HG02642 (cell line): ENCODE results near the gene RELT.

Experiments
- ATAC-seq: cut with Tn5 transposase; IDR thresholded peaks from one replicate; pipeline ENCODE4 v1.9.1; 2021; ENCODE audit warnings: mild to moderate bottlenecking; ENCODE audit not compliant: unreplicated experiment, poor library complexity

Gene RELT

DNA sequence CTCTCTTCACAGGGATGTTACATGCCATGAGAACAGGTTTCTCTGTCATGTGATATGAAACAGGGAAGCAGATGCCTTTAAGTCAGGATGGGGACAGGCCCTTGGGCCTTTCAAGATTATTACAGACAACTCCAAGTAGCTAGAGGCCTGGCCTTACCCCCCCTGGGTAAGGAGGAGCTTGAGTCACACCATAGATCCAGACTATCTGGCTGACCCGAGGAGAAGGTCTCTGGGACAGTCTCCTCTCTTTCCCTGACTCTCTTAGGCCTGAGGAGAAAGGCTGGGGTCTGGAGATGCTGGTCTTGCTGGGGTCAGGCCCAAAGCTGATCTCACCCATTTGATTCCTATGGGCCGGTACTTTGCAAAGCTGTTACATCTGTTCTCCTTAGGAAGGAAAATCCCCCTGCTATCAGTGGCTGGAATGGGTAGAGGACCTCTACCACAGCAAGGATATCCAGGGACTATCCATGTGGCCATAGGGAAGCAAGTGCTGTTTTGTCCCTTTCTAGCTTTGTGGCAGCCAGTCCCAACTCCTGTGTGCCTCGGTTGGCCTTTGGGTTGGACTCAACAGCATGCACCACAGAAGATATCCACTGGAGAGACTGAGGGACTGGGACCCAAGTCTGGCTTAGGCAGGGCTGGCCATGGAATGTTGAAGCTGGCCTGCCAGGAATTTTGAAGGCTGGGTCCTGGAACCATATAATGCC, 25.2 kb downstream of the RELT start:
- ATAC-seq = no peak

DNA sequence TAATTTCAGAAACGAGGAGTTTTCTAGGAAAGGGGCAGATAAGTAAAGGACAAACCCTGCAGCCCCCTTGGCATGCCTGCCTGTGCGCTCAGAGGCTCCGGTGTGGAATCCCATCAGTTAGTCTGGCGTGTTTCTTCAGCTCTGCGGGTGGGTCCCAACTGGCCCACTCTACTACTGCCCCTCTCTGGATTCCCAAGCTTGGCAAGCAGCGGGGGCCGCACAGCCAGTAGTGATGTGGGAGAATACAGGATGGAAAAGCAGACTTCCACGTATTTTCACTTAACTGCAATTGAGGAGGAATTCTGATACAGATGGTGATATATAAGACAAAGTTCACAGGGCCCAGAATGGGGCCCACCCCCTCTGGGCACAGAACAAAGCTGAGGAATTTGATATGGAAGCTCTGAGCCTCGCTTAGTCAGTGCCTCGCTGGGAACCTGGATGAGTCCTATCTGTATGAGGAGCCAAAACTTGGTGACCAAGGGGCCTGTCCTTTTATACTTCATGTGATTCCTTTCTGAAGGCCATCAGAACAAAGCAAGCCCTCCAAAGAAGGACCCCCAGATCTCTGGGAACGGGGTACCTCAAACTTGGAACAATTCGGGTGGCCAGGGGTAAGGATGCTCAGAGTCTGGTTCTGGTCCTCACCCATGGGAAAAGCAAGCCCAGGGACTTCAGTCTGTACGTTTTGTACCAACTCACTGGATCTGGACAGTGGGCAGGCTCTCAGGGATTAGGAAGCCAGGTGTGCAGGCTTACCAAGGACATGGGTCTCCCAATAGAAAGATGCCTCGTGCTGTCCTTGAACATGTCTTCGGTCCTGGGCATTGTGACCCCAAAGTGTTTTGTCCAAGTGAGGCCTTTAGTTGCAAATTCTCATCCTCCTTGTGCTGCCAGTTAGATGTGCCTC, 26.0 kb downstream of the RELT start:
- ATAC-seq = no peak

GRCh38 chr11:73402834-73403185, 26.6 kb downstream of the RELT start:
- no peak for ATAC-seq

DNA sequence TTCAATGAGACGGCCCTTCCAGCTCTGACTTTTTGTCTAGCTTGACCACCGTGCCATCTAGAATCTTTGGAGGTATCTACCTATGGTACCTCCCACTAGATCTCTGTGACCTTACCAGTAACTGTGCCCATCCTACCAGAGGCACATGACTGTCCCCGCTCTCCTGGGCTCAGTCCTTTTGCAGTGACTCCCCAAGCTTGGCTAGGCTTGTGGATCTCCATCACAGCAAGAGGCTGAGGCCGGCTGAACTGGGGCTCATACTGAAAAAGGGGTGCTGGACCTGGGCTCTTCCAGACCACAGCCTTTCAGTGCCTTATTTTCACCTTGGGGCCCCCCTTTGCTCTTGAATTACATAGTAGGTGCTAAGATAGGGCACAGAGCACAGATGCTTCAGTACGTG, 27.3 kb downstream of the RELT start:
- ATAC-seq = no peak

DNA sequence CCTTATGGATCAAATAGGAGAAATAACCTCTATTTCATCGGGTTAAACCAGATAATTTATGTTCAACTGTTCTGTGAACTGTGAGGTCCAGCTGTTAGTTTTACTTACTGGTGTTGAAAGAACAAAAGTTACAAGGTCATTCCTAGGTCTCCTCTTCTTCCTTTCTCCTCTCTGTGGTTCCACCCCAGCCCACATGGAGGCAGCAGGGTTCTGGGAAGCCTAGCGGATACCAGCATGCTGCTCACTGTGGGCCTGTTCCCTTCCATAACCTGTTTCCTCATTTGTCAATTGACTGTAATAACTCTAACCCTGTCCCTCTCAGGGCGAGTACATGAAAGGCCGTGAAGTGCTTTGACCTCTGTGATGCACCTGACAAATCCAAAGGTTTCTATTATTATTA, 27.8 kb downstream of the RELT start:
- no peak for ATAC-seq

GRCh38 chr11:73404506-73405145, 28.4 kb downstream of the RELT start:
- ATAC-seq = no peak

GRCh38 chr11:73405146-73405510, 28.9 kb downstream of the RELT start:
- no peak for ATAC-seq

DNA sequence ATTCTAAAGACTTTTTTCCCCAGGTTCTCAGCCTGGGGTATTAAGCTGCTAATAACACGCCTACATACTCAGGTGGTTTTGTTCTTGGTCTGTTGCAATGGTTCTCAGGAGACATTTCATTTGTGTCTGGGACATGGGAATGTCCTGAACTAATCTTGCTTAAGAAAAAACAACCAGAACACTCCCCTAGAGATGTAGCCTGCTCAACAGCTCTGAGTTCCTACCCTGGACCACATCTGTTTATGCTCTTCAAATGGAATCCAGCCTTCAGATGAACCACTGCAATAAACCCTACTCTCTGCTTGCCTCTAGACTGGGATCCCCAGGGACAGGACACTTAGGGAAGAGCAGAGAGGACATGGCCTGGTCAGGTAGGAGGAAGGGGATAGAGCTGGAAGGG, 29.9 kb downstream of the RELT start:
- no peak for ATAC-seq

DNA sequence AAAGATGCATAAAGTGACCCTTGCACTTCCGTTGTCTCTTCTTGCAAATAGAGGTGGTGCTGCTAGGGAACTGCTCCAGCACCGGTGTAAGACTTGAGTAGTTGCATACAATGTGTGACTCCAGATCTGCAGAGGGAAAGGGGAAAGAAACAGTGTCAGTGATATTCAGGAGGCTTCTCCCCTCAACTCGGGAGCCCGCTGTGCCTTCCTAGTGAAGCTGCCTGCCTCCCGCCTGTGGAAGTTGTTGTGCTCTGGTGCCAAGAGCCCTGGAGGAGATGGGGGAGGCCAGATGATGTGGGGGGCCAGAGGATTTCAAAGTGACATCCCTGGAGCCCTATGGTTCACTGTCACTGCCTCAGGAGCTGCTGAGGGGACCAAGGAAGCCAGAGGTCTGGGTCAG, 30.4 kb downstream of the RELT start:
- no peak for ATAC-seq

GRCh38 chr11:73409431-73409830, 33.2 kb downstream of the RELT start:
- no peak for ATAC-seq

GRCh38 chr11:73410627-73411026, 34.4 kb downstream of the RELT start:
- no peak for ATAC-seq

GRCh38 chr11:73411031-73411430, 34.8 kb downstream of the RELT start:
- no peak for ATAC-seq

DNA sequence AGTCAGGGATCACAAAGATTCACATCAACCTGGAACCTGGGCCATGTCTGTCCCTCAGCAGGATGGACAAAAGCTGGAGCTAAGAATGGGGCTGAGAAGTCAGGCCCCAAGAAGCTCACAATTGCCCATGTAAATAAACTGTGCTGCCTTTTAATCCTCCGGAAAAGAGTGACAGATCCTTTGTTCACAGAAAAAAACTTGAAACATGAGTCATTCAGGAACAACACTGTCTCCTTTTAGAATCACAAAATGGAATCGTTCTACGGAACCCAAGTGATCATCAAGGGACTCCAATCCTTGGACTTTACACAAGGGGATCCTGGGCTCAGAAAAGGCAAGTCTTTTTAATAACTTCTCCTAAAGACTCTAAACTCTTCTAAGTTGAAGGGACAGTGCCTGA, 36.1 kb downstream of the RELT start:
- ATAC-seq = no peak

DNA sequence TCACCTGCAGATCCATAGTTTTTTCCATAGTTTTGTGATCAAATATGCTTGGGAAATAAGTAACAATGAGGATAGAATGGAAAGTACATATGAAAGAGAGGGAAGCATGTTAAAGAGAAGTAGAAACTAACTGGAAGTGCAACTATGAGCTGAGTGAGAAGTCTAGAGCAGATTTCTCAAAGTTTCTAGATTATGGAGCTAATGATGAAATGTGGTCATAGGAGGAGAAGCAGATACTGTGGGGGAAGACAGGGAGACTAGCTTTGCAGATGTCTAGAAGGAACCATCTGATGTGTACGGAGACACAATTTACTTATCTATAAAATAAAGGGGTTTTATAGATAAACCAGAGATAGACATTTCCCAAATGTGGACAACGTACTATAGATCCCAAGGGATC, 37.1 kb downstream of the RELT start:
- no peak for ATAC-seq

- ATAC-seq = no peak
Measured at GRCh38 chr11:73414977-73415651, 38.9 kb downstream of the RELT start.

- no peak for ATAC-seq
Measured at GRCh38 chr11:73415854-73416615, 39.8 kb downstream of the RELT start.

DNA sequence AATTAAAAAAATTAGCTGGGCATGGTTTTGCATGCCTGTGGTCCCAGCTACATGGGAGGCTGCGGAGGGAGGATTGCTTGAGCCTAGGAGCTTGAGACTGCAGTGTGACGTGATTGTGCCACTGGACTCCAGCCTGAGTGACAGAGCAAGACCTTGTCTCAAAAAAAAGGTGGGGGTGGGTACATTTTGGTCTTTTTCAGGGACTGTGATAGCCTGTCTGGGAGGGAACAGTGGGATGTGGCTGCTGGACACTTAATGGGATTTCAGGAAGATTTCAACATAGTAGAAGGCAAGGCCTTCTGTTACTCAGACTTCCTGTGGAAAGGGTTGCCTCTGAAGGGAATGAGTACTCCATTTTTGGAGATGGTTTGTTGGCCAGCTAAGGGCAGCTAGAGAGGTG, 40.6 kb downstream of the RELT start:
- no peak for ATAC-seq

GRCh38 chr11:73420136-73420535, 43.9 kb downstream of the RELT start:
- ATAC-seq = no peak

GRCh38 chr11:73422886-73423285, 46.7 kb downstream of the RELT start:
- ATAC-seq = no peak

- ATAC-seq = no peak
Measured at GRCh38 chr11:73423506-73423905, 47.3 kb downstream of the RELT start.
